Liver (tissue), 3 donors: ENCODE measurements around the gene NCKAP5L.

Experiments
- CTCF ChIP-seq: fragments of 150-350 bp; IDR thresholded peaks from 2 replicates; pipeline ENCODE4 v1.5.1; 2017; ENCODE audit warnings: improper control_type of control experiment, low read depth, low read length; ENCODE audit not compliant: missing input control
- EGR1 ChIP-seq, 2 donors: IDR thresholded peaks; 2 replicates each; pipeline ENCODE4 v1.6.1; 2016 to 2018; ENCODE audit warnings: antibody characterized with exemption in 2 of 2, low read depth in 2 of 2
- FOXA1 ChIP-seq: IDR thresholded peaks from 2 replicates; pipeline ENCODE4 v1.6.1; 2016; ENCODE audit warnings: antibody characterized with exemption
- GABPA ChIP-seq, 2 donors: IDR thresholded peaks in 1 of 2; conservative IDR thresholded peaks in 1 of 2; 2 replicates each; pipeline ENCODE4 v1.6.1; 2016; ENCODE audit warnings: antibody characterized with exemption in 2 of 2, mild to moderate bottlenecking in 1 of 2, moderate library complexity in 1 of 2
- JUND ChIP-seq, 2 donors: IDR thresholded peaks; 2 replicates each; pipeline ENCODE4 v1.6.1; 2016; ENCODE audit warnings: antibody characterized with exemption in 2 of 2
- MAX ChIP-seq: IDR thresholded peaks from 2 replicates; pipeline ENCODE4 v1.6.1; 2016; ENCODE audit warnings: antibody characterized with exemption
- NR2F2 ChIP-seq: IDR thresholded peaks from 2 replicates; pipeline ENCODE4 v1.6.1; 2016; ENCODE audit warnings: antibody characterized with exemption
- RAD21 ChIP-seq, 2 donors: IDR thresholded peaks; 2 replicates each; pipeline ENCODE4 v1.6.1; 2016; ENCODE audit warnings: antibody characterized with exemption in 2 of 2, mild to moderate bottlenecking in 2 of 2
- REST ChIP-seq: IDR thresholded peaks from 2 replicates; pipeline ENCODE4 v1.6.1; 2016; ENCODE audit warnings: antibody characterized with exemption, mild to moderate bottlenecking
- RXRA ChIP-seq, 2 donors: IDR thresholded peaks; 2 replicates each; pipeline ENCODE4 v1.6.1; 2017 to 2018; ENCODE audit warnings: antibody characterized with exemption in 2 of 2, mild to moderate bottlenecking in 1 of 2
- SP1 ChIP-seq: IDR thresholded peaks from 2 replicates; pipeline ENCODE4 v1.6.1; 2018; ENCODE audit warnings: antibody characterized with exemption, mild to moderate bottlenecking
- TAF1 ChIP-seq: conservative IDR thresholded peaks from 2 replicates; pipeline ENCODE4 v1.6.1; 2016; ENCODE audit warnings: antibody characterized with exemption, mild to moderate bottlenecking
- YY1 ChIP-seq: IDR thresholded peaks from 2 replicates; pipeline ENCODE4 v1.6.1; 2016; ENCODE audit warnings: antibody characterized with exemption, mild to moderate bottlenecking
- ZBTB33 ChIP-seq: IDR thresholded peaks from 2 replicates; pipeline ENCODE4 v1.6.1; 2016; ENCODE audit warnings: antibody characterized with exemption
- donor health status: healthy.
- donor health status: healthy.

GRCh38 chr12:49793620-49794019 is 34.6 kb downstream of the NCKAP5L start:
- TF ChIP-seq CTCF (no peak), REST (no peak), TAF1 (no peak), RAD21 (IDR thresholded peaks at IDR 0.05) (no peak), MAX (no peak), ZBTB33 (no peak), EGR1 (IDR thresholded peaks at IDR 0.05; ENCODE audit: low read depth in 2 of 2) (no peak), GABPA (IDR thresholded peaks at IDR 0.05 in 1 of 2, conservative IDR thresholded peaks at IDR 0.05 in 1 of 2) (no peak), YY1 (no peak), SP1 (no peak), JUND (IDR thresholded peaks at IDR 0.05) (no peak), NR2F2 (no peak), FOXA1 (no peak), RXRA (IDR thresholded peaks at IDR 0.05) (no peak)
